ENCODE data around the gene CCDC127. TPM values are rescaled to one million over a fixed set of nuclear protein-coding genes. Genes with fewer than 3 reads are reported as not detected.

The CCDC127 gene
- total and polyA plus RNA-seq, 5 donors from 2014 or later = 3.2 to 5.7 (median 4.0) TPM

DNA sequence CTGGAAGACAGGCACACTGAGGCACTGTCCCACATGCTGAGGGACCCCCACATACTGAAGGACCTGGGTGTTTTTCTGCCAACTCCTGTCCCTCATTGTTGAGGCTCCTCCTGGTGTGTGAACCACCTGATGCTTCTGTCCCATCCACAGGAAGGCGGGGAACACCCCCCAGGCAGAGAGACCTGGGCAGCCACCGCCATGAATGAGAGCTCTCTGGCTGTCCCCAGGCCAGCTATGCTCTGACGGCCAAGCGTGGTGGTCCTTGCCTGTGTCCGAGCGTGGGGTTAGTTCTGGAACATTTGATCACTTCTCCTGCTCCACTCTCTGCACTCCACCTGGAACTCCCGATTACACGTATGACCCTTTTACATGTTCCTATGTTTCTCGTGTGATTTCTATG is 38.6 kb downstream of the CCDC127 start:
- H3K27ac Mint-ChIP-seq = no peak overlapping the region
- no peaks in the 10 kb centered on the region for H3K36me3 ChIP-seq (ENCODE audit: control insufficient read depth, insufficient read depth, low read length)
- H3K4me3 Mint-ChIP-seq = no peak overlapping the region
- peaks cover 15% of the 10 kb centered on the region for H3K27me3 Mint-ChIP-seq
- no peaks in the 10 kb centered on the region for H3K9me3 ChIP-seq (ENCODE audit: control insufficient read depth in 2 of 2, low read length in 2 of 2)
- H3K9me3 Mint-ChIP-seq = no peaks in the 10 kb centered on the region
- ATAC-seq (ENCODE audit: low read depth in 2 of 2) = no peak
- H3K4me1 ChIP-seq (ENCODE audit: control insufficient read depth, insufficient read depth, low read length, poor library complexity, severe bottlenecking) = no peaks in the 10 kb centered on the region
- no peak overlapping the region for H3K4me3 ChIP-seq (ENCODE audit: low read depth, low read length)
- no peak overlapping the region for H3K27ac ChIP-seq (ENCODE audit: insufficient read depth, low read length, poor library complexity, severe bottlenecking)
- no peaks in the 10 kb centered on the region for H3K27me3 ChIP-seq (ENCODE audit: control insufficient read depth, insufficient read depth, low read length)
- peaks cover 0 to 5% (median 0%) of the 10 kb centered on the region in 4 donors for H3K4me1 Mint-ChIP-seq
- no peak for DNase-seq
- H3K36me3 Mint-ChIP-seq = no peaks in the 10 kb centered on the region

GRCh38 chr5:178110-178509 is 39.8 kb downstream of the CCDC127 start:
- Histone ChIP-seq H3K36me3 (ENCODE audit: control insufficient read depth, insufficient read depth, low read length) (no peaks in the 10 kb centered on the region), H3K4me1 (ENCODE audit: control insufficient read depth, insufficient read depth, low read length, poor library complexity, severe bottlenecking) (no peaks in the 10 kb centered on the region), H3K9me3 (ENCODE audit: control insufficient read depth in 2 of 2, low read length in 2 of 2) (no peaks in the 10 kb centered on the region), H3K27ac (ENCODE audit: insufficient read depth, low read length, poor library complexity, severe bottlenecking) (no peak overlapping the region), H3K4me3 (ENCODE audit: low read depth, low read length) (no peak overlapping the region), H3K27me3 (ENCODE audit: control insufficient read depth, insufficient read depth, low read length) (no peaks in the 10 kb centered on the region)
- no peak for DNase-seq
- peaks cover 0 to 5% (median 0%) of the 10 kb centered on the region in 4 donors for H3K4me1 Mint-ChIP-seq
- ATAC-seq (ENCODE audit: low read depth in 2 of 2) = no peak
- H3K36me3 Mint-ChIP-seq = no peaks in the 10 kb centered on the region
- peaks cover 15% of the 10 kb centered on the region for H3K27me3 Mint-ChIP-seq
- H3K9me3 Mint-ChIP-seq = no peaks in the 10 kb centered on the region
- H3K4me3 Mint-ChIP-seq = no peak overlapping the region
- no peak overlapping the region for H3K27ac Mint-ChIP-seq

DNA sequence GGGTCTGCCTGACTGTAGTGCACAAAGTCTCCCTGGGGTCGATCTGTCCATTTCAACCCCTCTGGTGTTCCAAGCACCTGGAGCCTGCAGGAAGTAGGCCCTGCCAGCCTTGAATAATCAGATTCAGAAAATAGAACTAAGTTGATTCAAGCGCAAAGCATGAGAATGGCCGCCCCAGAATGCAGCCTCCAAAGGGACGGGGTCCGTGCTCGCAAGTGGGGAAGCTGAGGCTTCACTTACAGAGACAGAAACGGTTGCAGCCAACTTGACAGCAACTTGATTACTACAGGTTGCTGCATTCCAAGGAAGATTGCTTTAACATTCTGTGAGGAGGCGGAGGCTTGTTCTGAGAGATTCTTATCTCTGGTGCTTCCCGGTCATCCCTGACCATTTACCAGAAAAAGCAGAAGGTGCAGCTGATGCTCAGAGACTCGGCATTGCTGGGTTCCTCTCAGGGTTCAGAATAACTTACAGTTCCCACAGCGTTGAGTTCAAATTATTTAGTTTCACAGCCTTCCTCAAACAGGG is 41.6 kb downstream of the CCDC127 start:
- Mint-ChIP-seq H3K27ac (no peak overlapping the region), H3K4me1 (peaks cover 0 to 5% (median 0%) of the 10 kb centered on the region in 4 donors), H3K4me3 (no peak overlapping the region), H3K27me3 (peaks cover 15% of the 10 kb centered on the region), H3K36me3 (no peaks in the 10 kb centered on the region), H3K9me3 (no peaks in the 10 kb centered on the region)
- DNase-seq (no peak), ATAC-seq (ENCODE audit: low read depth in 2 of 2) (no peak)
- Histone ChIP-seq H3K27me3 (ENCODE audit: control insufficient read depth, insufficient read depth, low read length) (no peaks in the 10 kb centered on the region), H3K4me3 (ENCODE audit: low read depth, low read length) (no peak overlapping the region), H3K9me3 (ENCODE audit: control insufficient read depth in 2 of 2, low read length in 2 of 2) (no peaks in the 10 kb centered on the region), H3K36me3 (ENCODE audit: control insufficient read depth, insufficient read depth, low read length) (no peaks in the 10 kb centered on the region), H3K27ac (ENCODE audit: insufficient read depth, low read length, poor library complexity, severe bottlenecking) (no peak overlapping the region), H3K4me1 (ENCODE audit: control insufficient read depth, insufficient read depth, low read length, poor library complexity, severe bottlenecking) (no peaks in the 10 kb centered on the region)

DNA sequence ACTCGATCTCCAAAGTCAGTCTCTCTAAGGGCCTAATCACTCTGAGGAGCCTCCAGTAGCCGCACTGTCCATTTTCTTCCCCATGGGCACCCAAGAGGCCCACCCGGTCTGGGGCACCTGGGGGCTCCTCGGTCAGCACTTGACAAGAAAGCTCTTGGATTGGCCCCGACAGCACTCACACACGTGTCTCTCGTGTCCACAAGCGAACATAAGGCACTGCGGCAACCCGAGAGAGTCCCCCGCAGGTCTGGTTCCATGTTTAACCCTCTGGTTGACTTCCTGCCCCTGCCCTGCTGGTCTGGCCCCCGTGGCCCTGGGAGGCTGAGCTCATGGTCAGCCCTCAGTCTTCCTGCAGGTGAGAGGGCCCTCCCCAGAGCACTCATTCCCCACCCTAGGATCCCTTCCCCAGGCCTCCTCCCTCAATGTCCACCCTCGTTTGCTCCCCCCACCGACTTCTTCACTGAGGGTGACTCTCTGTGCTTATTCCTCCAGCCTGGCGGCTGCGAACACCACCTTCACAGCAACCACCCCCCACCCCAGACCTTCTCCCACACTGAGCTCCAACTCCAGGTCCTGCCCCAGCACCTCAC is 43.0 kb downstream of the CCDC127 start:
- Histone ChIP-seq H3K36me3 (ENCODE audit: control insufficient read depth, insufficient read depth, low read length) (no peaks in the 10 kb centered on the region), H3K27ac (ENCODE audit: insufficient read depth, low read length, poor library complexity, severe bottlenecking) (no peak overlapping the region), H3K4me1 (ENCODE audit: control insufficient read depth, insufficient read depth, low read length, poor library complexity, severe bottlenecking) (no peaks in the 10 kb centered on the region), H3K27me3 (ENCODE audit: control insufficient read depth, insufficient read depth, low read length) (no peaks in the 10 kb centered on the region), H3K4me3 (ENCODE audit: low read depth, low read length) (no peak overlapping the region), H3K9me3 (ENCODE audit: control insufficient read depth in 2 of 2, low read length in 2 of 2) (no peaks in the 10 kb centered on the region)
- H3K4me3 Mint-ChIP-seq = no peak overlapping the region
- H3K4me1 Mint-ChIP-seq = peaks cover 0 to 5% (median 0%) of the 10 kb centered on the region in 4 donors
- no peaks in the 10 kb centered on the region for H3K36me3 Mint-ChIP-seq
- H3K27ac Mint-ChIP-seq = peak overlapping the region in 1 of 3 donors; percentile 53
- H3K9me3 Mint-ChIP-seq = no peaks in the 10 kb centered on the region
- no peak for DNase-seq
- no peak for ATAC-seq (ENCODE audit: low read depth in 2 of 2)
- peaks cover 10% of the 10 kb centered on the region for H3K27me3 Mint-ChIP-seq

- H3K27me3 Mint-ChIP-seq = peaks cover 10% of the 10 kb centered on the region
- H3K27ac Mint-ChIP-seq = no peak overlapping the region
- no peaks in the 10 kb centered on the region for H3K27me3 ChIP-seq (ENCODE audit: control insufficient read depth, insufficient read depth, low read length)
- H3K27ac ChIP-seq (ENCODE audit: insufficient read depth, low read length, poor library complexity, severe bottlenecking) = no peak overlapping the region
- H3K4me1 Mint-ChIP-seq = peaks cover 0 to 5% (median 0%) of the 10 kb centered on the region in 4 donors
- no peaks in the 10 kb centered on the region for H3K36me3 ChIP-seq (ENCODE audit: control insufficient read depth, insufficient read depth, low read length)
- DNase-seq (no peak), ATAC-seq (ENCODE audit: low read depth in 2 of 2) (no peak)
- H3K9me3 ChIP-seq (ENCODE audit: control insufficient read depth in 2 of 2, low read length in 2 of 2) = no peaks in the 10 kb centered on the region
- H3K36me3 Mint-ChIP-seq = no peaks in the 10 kb centered on the region
- no peak overlapping the region for H3K4me3 ChIP-seq (ENCODE audit: low read depth, low read length)
- no peaks in the 10 kb centered on the region for H3K9me3 Mint-ChIP-seq
- H3K4me1 ChIP-seq (ENCODE audit: control insufficient read depth, insufficient read depth, low read length, poor library complexity, severe bottlenecking) = no peaks in the 10 kb centered on the region
- H3K4me3 Mint-ChIP-seq = no peak overlapping the region
Observed at GRCh38 chr5:174291-174600, 43.7 kb downstream of the CCDC127 start.

- Mint-ChIP-seq H3K4me3 (peak overlapping the region in 1 of 4 donors; percentile 65), H3K4me1 (peaks cover 0 to 5% (median 0%) of the 10 kb centered on the region in 4 donors), H3K36me3 (no peaks in the 10 kb centered on the region), H3K27ac (no peak overlapping the region), H3K27me3 (peaks cover 10% of the 10 kb centered on the region), H3K9me3 (no peaks in the 10 kb centered on the region)
- DNase-seq = no peak
- no peaks in the 10 kb centered on the region for H3K36me3 ChIP-seq (ENCODE audit: control insufficient read depth, insufficient read depth, low read length)
- H3K4me1 ChIP-seq (ENCODE audit: control insufficient read depth, insufficient read depth, low read length, poor library complexity, severe bottlenecking) = no peaks in the 10 kb centered on the region
- no peak for ATAC-seq (ENCODE audit: low read depth in 2 of 2)
- H3K9me3 ChIP-seq (ENCODE audit: control insufficient read depth in 2 of 2, low read length in 2 of 2) = no peaks in the 10 kb centered on the region
- H3K4me3 ChIP-seq (ENCODE audit: low read depth, low read length) = no peak overlapping the region
- no peaks in the 10 kb centered on the region for H3K27me3 ChIP-seq (ENCODE audit: control insufficient read depth, insufficient read depth, low read length)
- no peak overlapping the region for H3K27ac ChIP-seq (ENCODE audit: insufficient read depth, low read length, poor library complexity, severe bottlenecking)
Observed at GRCh38 chr5:173392-174290, 44.3 kb downstream of the CCDC127 start.

DNA sequence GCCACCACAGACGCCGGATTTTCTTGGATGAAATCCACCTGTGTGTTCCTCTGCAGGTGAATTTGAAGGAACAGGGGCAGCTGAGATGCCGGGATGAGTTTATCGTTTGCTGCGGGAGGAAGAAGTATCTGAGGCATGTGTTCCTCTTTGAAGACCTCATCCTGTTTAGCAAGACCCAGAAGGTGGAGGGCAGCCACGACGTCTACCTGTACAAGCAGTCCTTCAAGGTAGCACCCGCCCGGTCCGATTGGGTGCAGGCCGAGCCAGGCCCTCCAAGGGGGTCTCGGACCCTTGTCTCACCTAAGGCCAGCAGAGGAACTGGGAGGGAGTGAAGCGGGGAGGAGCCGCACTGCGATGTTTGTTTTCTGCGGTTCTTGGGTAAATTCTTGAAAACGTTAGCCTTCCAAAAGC is 45.1 kb downstream of the CCDC127 start:
- DNase-seq = no peak
- Mint-ChIP-seq H3K4me3 (no peak overlapping the region), H3K27ac (no peak overlapping the region)

More for the DNA sequence above, 45.1 kb downstream of the CCDC127 start:
- H3K36me3 Mint-ChIP-seq = no peaks in the 10 kb centered on the region
- H3K4me1 ChIP-seq (ENCODE audit: control insufficient read depth, insufficient read depth, low read length, poor library complexity, severe bottlenecking) = no peaks in the 10 kb centered on the region
- H3K27ac ChIP-seq (ENCODE audit: insufficient read depth, low read length, poor library complexity, severe bottlenecking) = no peak overlapping the region
- ATAC-seq (ENCODE audit: low read depth in 2 of 2) = no peak
- H3K36me3 ChIP-seq (ENCODE audit: control insufficient read depth, insufficient read depth, low read length) = no peaks in the 10 kb centered on the region
- no peaks in the 10 kb centered on the region for H3K9me3 ChIP-seq (ENCODE audit: control insufficient read depth in 2 of 2, low read length in 2 of 2)
- H3K4me1 Mint-ChIP-seq = peaks cover 0 to 5% (median 0%) of the 10 kb centered on the region in 4 donors
- no peaks in the 10 kb centered on the region for H3K9me3 Mint-ChIP-seq
- H3K4me3 ChIP-seq (ENCODE audit: low read depth, low read length) = no peak overlapping the region
- H3K27me3 ChIP-seq (ENCODE audit: control insufficient read depth, insufficient read depth, low read length) = no peaks in the 10 kb centered on the region
- H3K27me3 Mint-ChIP-seq = peaks cover 10% of the 10 kb centered on the region
